GM13976 (cell line): ENCODE data around the gene SDK1.

ENCODE experiments used
- DNase-seq: peaks from one replicate; pipeline ENCODE4 v3.0.0; 2012; ENCODE audit warnings: low spot score
- in situ Hi-C: fragments of 300-500 bp; cut with MboI; formaldehyde crosslinking; loops from one replicate; pipeline ENCODE4 v1.12.0; 2022; ENCODE audit warnings: low sequenced_read_pairs, mixed read lengths, inconsistent platforms; ENCODE audit not compliant: unreplicated experiment
- TF ChIP-seq, protein P1 (sequence below): IDR thresholded peaks from 2 replicates; pipeline ENCODE4 v1.5.1; 2012; ENCODE audit warnings: borderline replicate concordance, mild to moderate bottlenecking; ENCODE audit not compliant: insufficient read depth; ENCODE audit errors: extremely low read depth, missing control alignments, control extremely low read depth

The SDK1 gene

GRCh38 chr7:3551536-3551935 is 250.5 kb downstream of the SDK1 start:
- TF ChIP-seq, protein P1, sequence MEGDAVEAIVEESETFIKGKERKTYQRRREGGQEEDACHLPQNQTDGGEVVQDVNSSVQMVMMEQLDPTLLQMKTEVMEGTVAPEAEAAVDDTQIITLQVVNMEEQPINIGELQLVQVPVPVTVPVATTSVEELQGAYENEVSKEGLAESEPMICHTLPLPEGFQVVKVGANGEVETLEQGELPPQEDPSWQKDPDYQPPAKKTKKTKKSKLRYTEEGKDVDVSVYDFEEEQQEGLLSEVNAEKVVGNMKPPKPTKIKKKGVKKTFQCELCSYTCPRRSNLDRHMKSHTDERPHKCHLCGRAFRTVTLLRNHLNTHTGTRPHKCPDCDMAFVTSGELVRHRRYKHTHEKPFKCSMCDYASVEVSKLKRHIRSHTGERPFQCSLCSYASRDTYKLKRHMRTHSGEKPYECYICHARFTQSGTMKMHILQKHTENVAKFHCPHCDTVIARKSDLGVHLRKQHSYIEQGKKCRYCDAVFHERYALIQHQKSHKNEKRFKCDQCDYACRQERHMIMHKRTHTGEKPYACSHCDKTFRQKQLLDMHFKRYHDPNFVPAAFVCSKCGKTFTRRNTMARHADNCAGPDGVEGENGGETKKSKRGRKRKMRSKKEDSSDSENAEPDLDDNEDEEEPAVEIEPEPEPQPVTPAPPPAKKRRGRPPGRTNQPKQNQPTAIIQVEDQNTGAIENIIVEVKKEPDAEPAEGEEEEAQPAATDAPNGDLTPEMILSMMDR = no peak
- in situ Hi-C loops = no loop called here
- no peak for DNase-seq

DNA sequence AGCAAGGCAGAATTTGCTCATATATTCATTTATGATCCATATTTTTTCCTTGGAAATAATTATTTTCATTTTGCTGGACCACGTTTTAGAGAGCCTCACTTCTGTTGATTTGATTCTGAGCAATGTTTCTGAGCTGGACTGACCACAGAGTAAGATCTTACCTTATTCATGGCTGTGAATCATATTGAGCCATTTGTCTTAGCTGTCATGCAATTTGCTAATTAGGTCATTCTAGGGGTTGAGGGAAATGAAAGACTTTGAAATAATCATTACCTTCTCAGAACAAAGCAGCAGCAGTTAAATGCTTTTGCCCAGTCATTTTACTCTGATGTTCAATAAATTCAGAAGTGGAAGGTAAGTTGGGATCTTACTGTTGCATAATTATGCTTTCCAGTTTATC is 251.4 kb downstream of the SDK1 start:
- in situ Hi-C loops = no loop called here
- TF ChIP-seq, protein P1 = no peak
- DNase-seq = no peak

- TF ChIP-seq, protein P1 = no peak
- no peak for DNase-seq
- in situ Hi-C loops = no loop called here
Observed at GRCh38 chr7:3558400-3558799, 257.3 kb downstream of the SDK1 start.

GRCh38 chr7:3559278-3559677 is 258.2 kb downstream of the SDK1 start:
- TF ChIP-seq, protein P1 = no peak
- no peak for DNase-seq
- in situ Hi-C loops = no loop called here

DNA sequence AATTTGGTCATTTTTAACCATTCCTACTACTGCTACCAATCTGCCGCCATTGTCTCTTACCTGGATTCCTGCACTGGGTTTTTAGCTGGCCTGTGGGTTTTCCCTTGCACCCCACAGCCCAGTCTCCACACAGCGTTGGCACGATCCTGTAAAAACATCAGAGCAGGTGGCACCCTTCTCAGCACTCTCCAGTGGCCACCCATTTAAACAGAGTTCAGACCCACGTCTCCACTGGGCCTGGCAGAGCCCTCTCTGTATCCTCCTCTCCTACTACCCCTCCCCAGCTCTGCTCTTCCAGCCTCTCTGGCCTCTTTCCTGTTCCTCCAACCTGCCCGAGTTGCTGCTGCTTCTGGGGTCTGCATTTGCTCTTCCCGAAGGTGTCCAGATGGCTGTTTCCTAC is 259.4 kb downstream of the SDK1 start:
- in situ Hi-C loops = no loop called here
- no peak for DNase-seq
- TF ChIP-seq, protein P1 = no peak

GRCh38 chr7:3561932-3562331 is 260.9 kb downstream of the SDK1 start:
- in situ Hi-C loops = no loop called here
- no peak for DNase-seq
- TF ChIP-seq, protein P1 = no peak

GRCh38 chr7:3564231-3564630 is 263.2 kb downstream of the SDK1 start:
- no peak for DNase-seq
- TF ChIP-seq, protein P1 = no peak
- in situ Hi-C loops = no loop called here
